Measurements from ENCODE around the gene LYPD6B. TPM values are rescaled to one million over a fixed set of nuclear protein-coding genes. Genes with fewer than 3 reads are reported as not detected.

LYPD6B gene
- total and polyA plus RNA-seq, 10 of the 15 experiments (the other 5 are each of a cell fraction or from before 2014, with no cell fraction given) = 1.0 to 6.6 (median 4.0) TPM

- ATAC-seq (no peak), FAIRE-seq (no peak), DNase-seq (ENCODE audit: low read depth, low spot score) (no peak)
- ChIA-PET POLR2A (no interaction called here), SMC1A (ENCODE audit: uncharacterized antibody, unreplicated experiment) (interaction anchor here (0.6 to 16.5 kb wide), 3 partner anchors 8 to 1100 kb away, joined by 3 to 327 read pairs (median 3); partner anchors contain the start of gene LYPD6B), CTCF (interaction anchor here (18.0 to 18.7 kb wide), 2 partner anchors 6 kb away, joined by 508 read pairs; partner anchors contain the start of gene LYPD6B), RAD21 (ENCODE audit: unreplicated experiment) (interaction anchor here (10.5 kb wide), 1 partner anchor 10 kb away, joined by 107 read pairs; no protein-coding TSS in a partner anchor)
- Histone ChIP-seq H3K9ac (ENCODE audit: control insufficient read depth, insufficient read depth, low read length) (no peak overlapping the region), H3K4me2 (ENCODE audit: control insufficient read depth, insufficient read depth) (no peak overlapping the region), H2AFZ (ENCODE audit: control insufficient read depth, low read depth, low read length) (no peak overlapping the region), H3K79me2 (ENCODE audit: control insufficient read depth, insufficient read depth, low read length) (no peaks in the 10 kb centered on the region), H3K4me3 (no peak overlapping the region), H3K27me3 (replicated peaks in 1 of 2; ENCODE audit: control insufficient read depth in 2 of 2, insufficient read depth in 2 of 2, low read length in 1 of 2) (no peaks in the 10 kb centered on the region), H3K36me3 (ENCODE audit: control insufficient read depth in 2 of 2, insufficient read depth in 2 of 2, low read length in 1 of 2) (no peaks in the 10 kb centered on the region), H3K4me1 (ENCODE audit: control insufficient read depth, insufficient read depth, low read length) (peaks cover 22% of the 10 kb centered on the region), H3K27ac (ENCODE audit: control insufficient read depth, insufficient read depth) (no peak overlapping the region), H3K9me3 (replicated peaks; ENCODE audit: control insufficient read depth, insufficient read depth, low read length) (no peaks in the 10 kb centered on the region), H4K20me1 (ENCODE audit: control insufficient read depth, insufficient read depth) (no peaks in the 10 kb centered on the region)
- 50% methylated on average over 7 of the region's 7 CpGs for WGBS (ENCODE audit: insufficient coverage, insufficient replicate concordance, low lambda C conversion rate, missing lambda C conversion rate)
- no TSS peak for BruUV-seq (replicated peaks)
- intact Hi-C loops (cut with micrococcal nuclease; ENCODE audit: unreplicated experiment) = no loop called here
- TF ChIP-seq PBX3 (IDR thresholded peaks at IDR 0.05; ENCODE audit: insufficient replicate concordance, low read depth, low read length) (peak; percentile 2), IRF5 (IDR thresholded peaks at IDR 0.05; ENCODE audit: borderline replicate concordance) (no peak)
- in situ Hi-C loops (cut with MboI) = no loop called here
Observed at GRCh38 chr2:149027590-149028250, 10.8 kb upstream of the LYPD6B start.
